SK-N-SH treated with all-trans-retinoic acid at 6 μM for 48 hours (cell line): ENCODE measurements around the gene FAM83C.

ENCODE experiments used
- CREB5 ChIP-seq: fragments of 250-450 bp; sonication (Bioruptor Pico); IDR thresholded peaks from 2 replicates; pipeline ENCODE4 v1.5.1; 2020; ENCODE audit warnings: low read depth, mild to moderate bottlenecking, moderate library complexity
- PATZ1 ChIP-seq: fragments of 250-450 bp; sonication (Bioruptor Pico); IDR thresholded peaks from 2 replicates; pipeline ENCODE4 v1.8.0; 2020; ENCODE audit warnings: mild to moderate bottlenecking, moderate library complexity, borderline replicate concordance
- RARB ChIP-seq: fragments of 250-450 bp; sonication (Bioruptor Pico); IDR thresholded peaks from 2 replicates; pipeline ENCODE4 v1.8.0; 2021; ENCODE audit warnings: mild to moderate bottlenecking, moderate library complexity

GRCh38 chr20:35293303-35294292, 1.4 kb upstream of the FAM83C start:
- TF ChIP-seq PATZ1 (no peak), CREB5 (no peak), RARB (CRISPR knock-in tag) (no peak)
